Uterus (tissue), 2 donors: Measurements from ENCODE around the gene TRIM7.
"Not testable (repeated sequence)": the region's sequence is repeated elsewhere in the genome, so short reads cannot be mapped to it uniquely, and the experiment has no call there.

Experiments used
- CTCF ChIP-seq, 4 experiments: fragments of 200-600 bp in 2 of 4; fragments of 450-650 bp in 2 of 4; sonication (generic) in 2 of 4; IDR thresholded peaks; one replicate each; pipeline ENCODE4 v1.5.1; 2016 to 2019; ENCODE audit warnings: antibody characterized with exemption in 4 of 4, mild to moderate bottlenecking in 2 of 4, moderate library complexity in 1 of 4
- POLR2A ChIP-seq, 2 donors: fragments of 450-650 bp; IDR thresholded peaks; one replicate each; pipeline ENCODE4 v1.6.1; 2016; ENCODE audit warnings: antibody characterized with exemption in 2 of 2, mild to moderate bottlenecking in 1 of 2, moderate library complexity in 1 of 2

GRCh38 chr5:181177559-181177958, 27.4 kb downstream of the TRIM7 start:
- TF ChIP-seq CTCF, POLR2A (IDR thresholded peaks at IDR 0.05): not testable (repeated sequence)
